ENCODE results near the gene JAKMIP2. TPM values are rescaled to one million over a fixed set of nuclear protein-coding genes. Genes with fewer than 3 reads are reported as not detected.
"Not testable (repeated sequence)": the region's sequence is repeated elsewhere in the genome, so short reads cannot be mapped to it uniquely, and the experiment has no call there.

The JAKMIP2 gene
- total RNA-seq, 2 experiments from 2014 or later, result 1.3 to 1.9 TPM

GRCh38 chr5:147752033-147752432 is 30.5 kb downstream of the JAKMIP2 start:
- CTCF ChIA-PET, result no interaction called here
- POLR2A ChIA-PET, result no interaction called here

- CTCF ChIA-PET, result no interaction called here
- POLR2A ChIA-PET, result no interaction called here
Observed at GRCh38 chr5:147751156-147751830, 31.2 kb downstream of the JAKMIP2 start.

GRCh38 chr5:147750065-147750464 is 32.5 kb downstream of the JAKMIP2 start:
- ChIA-PET POLR2A (no interaction called here), CTCF (no interaction called here)

GRCh38 chr5:147748590-147748989 is 33.9 kb downstream of the JAKMIP2 start:
- CTCF ChIA-PET, result no interaction called here
- POLR2A ChIA-PET, result no interaction called here

GRCh38 chr5:147746986-147747385 is 35.5 kb downstream of the JAKMIP2 start:
- POLR2A ChIA-PET, result no interaction called here
- CTCF ChIA-PET, result no interaction called here

GRCh38 chr5:147743678-147744374 is 38.7 kb downstream of the JAKMIP2 start:
- POLR2A ChIA-PET, result no interaction called here
- CTCF ChIA-PET, result no interaction called here

GRCh38 chr5:147743012-147743411 is 39.5 kb downstream of the JAKMIP2 start:
- ChIA-PET CTCF (no interaction called here), POLR2A (no interaction called here)

GRCh38 chr5:147742151-147742550 is 40.4 kb downstream of the JAKMIP2 start:
- ChIA-PET CTCF (no interaction called here), POLR2A (no interaction called here)

GRCh38 chr5:147740864-147741263 is 41.7 kb downstream of the JAKMIP2 start:
- ChIA-PET POLR2A (no interaction called here), CTCF (no interaction called here)

GRCh38 chr5:147737921-147738320 is 44.6 kb downstream of the JAKMIP2 start:
- POLR2A ChIA-PET, result no interaction called here
- CTCF ChIA-PET, result no interaction called here

- CTCF ChIA-PET, result no interaction called here
- POLR2A ChIA-PET, result no interaction called here
Observed at GRCh38 chr5:147735621-147736125, 46.9 kb downstream of the JAKMIP2 start.

GRCh38 chr5:147734894-147735293 is 47.6 kb downstream of the JAKMIP2 start:
- ChIA-PET POLR2A (no interaction called here), CTCF (no interaction called here)

- CTCF ChIA-PET, result no interaction called here
- POLR2A ChIA-PET, result no interaction called here
Observed at GRCh38 chr5:147733075-147733474, 49.5 kb downstream of the JAKMIP2 start.

- ChIA-PET POLR2A (no interaction called here), CTCF (no interaction called here)
Observed at GRCh38 chr5:147732291-147732883, 50.1 kb downstream of the JAKMIP2 start.

GRCh38 chr5:147731431-147732290 is 50.9 kb downstream of the JAKMIP2 start:
- POLR2A ChIA-PET, result no interaction called here

GRCh38 chr5:147727200-147727599 is 55.3 kb downstream of the JAKMIP2 start:
- ChIA-PET POLR2A (no interaction called here), CTCF (no interaction called here)

More at GRCh38 chr5:147731431-147732290, 50.9 kb downstream of the JAKMIP2 start:
- CTCF ChIA-PET, result no interaction called here

- POLR2A ChIA-PET, CTCF ChIA-PET: not testable (repeated sequence)
Observed at GRCh38 chr5:147721191-147721960, 61.2 kb downstream of the JAKMIP2 start.

- POLR2A ChIA-PET, result no interaction called here
- CTCF ChIA-PET, result no interaction called here
Observed at GRCh38 chr5:147713550-147714295, 68.8 kb downstream of the JAKMIP2 start.

GRCh38 chr5:147712598-147712997 is 69.9 kb downstream of the JAKMIP2 start:
- CTCF ChIA-PET, result no interaction called here
- POLR2A ChIA-PET, result no interaction called here

Data from activated CD8-positive, alpha-beta memory T cell treated with anti-CD3 and anti-CD28 coated beads for 36 hours (primary cell).